ENCODE results near the gene CPAMD8. TPM values are rescaled to one million over a fixed set of nuclear protein-coding genes. Genes with fewer than 3 reads are reported as not detected.
A peak's percentile ranks its signal among the peaks of the same experiment; 100 is the strongest.

CPAMD8 gene
- total RNA-seq, 2 experiments from 2014 or later: 0.32 to 1.2 TPM

GRCh38 chr19:17011485-17011884 lies 15.1 kb downstream of the CPAMD8 start:
- Histone ChIP-seq H3K4me3 (ENCODE audit: low read depth, low read length, poor library complexity, severe bottlenecking) (no peak overlapping the region), H3K9me3 (ENCODE audit: low read length) (no peaks in the 10 kb centered on the region), H3K4me2 (ENCODE audit: low read length) (no peak overlapping the region), H3K4me1 (ENCODE audit: insufficient read depth, low read length, poor library complexity, severe bottlenecking) (no peaks in the 10 kb centered on the region), H2AFZ (ENCODE audit: low read length) (no peak overlapping the region), H3K9me2 (ENCODE audit: insufficient read depth, low read length) (no peaks in the 10 kb centered on the region), H4K20me1 (ENCODE audit: insufficient read depth, low read length) (no peaks in the 10 kb centered on the region), H3K27ac (ENCODE audit: low read depth, low read length, poor library complexity, severe bottlenecking) (no peak overlapping the region), H3K36me3 (ENCODE audit: insufficient read depth, low read length) (no peaks in the 10 kb centered on the region), H3K79me2 (ENCODE audit: insufficient read depth, low read depth, low read length) (no peaks in the 10 kb centered on the region)
- no peak for DNase-seq (ENCODE audit: low spot score)
- ChIA-PET POLR2A (no interaction called here), CTCF (ENCODE audit: unreplicated experiment) (no interaction called here)
- no peak for TF ChIP-seq EZH2phosphoT487 (IDR thresholded peaks at IDR 0.05; ENCODE audit: borderline replicate concordance, low read depth, low read length)
- TF ChIP-seq, protein P1, sequence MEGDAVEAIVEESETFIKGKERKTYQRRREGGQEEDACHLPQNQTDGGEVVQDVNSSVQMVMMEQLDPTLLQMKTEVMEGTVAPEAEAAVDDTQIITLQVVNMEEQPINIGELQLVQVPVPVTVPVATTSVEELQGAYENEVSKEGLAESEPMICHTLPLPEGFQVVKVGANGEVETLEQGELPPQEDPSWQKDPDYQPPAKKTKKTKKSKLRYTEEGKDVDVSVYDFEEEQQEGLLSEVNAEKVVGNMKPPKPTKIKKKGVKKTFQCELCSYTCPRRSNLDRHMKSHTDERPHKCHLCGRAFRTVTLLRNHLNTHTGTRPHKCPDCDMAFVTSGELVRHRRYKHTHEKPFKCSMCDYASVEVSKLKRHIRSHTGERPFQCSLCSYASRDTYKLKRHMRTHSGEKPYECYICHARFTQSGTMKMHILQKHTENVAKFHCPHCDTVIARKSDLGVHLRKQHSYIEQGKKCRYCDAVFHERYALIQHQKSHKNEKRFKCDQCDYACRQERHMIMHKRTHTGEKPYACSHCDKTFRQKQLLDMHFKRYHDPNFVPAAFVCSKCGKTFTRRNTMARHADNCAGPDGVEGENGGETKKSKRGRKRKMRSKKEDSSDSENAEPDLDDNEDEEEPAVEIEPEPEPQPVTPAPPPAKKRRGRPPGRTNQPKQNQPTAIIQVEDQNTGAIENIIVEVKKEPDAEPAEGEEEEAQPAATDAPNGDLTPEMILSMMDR (conservative IDR thresholded peaks at IDR 0.05; ENCODE audit: low read length): no peak
- intact Hi-C loops (cut with micrococcal nuclease; ENCODE audit: unreplicated experiment): no loop called here
- no TSS peak for BruUV-seq (replicated peaks)

DNA sequence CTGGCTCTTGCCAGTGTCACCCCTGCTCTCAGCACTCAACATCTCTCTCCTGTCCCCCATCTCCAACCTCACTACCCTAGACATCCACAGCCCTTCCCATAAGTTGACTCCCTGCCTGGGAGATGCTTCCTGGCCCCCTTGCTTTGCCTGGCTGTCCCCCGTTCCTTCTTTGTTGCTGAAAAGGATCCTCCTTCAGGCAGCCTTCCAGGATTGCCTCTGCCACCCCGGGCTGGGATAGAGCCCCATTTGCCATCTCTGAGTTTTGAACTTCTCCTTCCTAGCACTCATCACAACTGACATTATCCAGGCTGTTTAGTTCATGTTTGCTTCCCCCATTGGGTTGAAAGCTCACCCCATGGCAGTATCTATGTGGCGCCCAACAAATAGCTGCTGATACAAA lies 20.0 kb downstream of the CPAMD8 start:
- no peak overlapping the region for H3K27ac ChIP-seq (ENCODE audit: low read depth, low read length, poor library complexity, severe bottlenecking)
- H2AFZ ChIP-seq (ENCODE audit: low read length): no peak overlapping the region
- DNase-seq (ENCODE audit: low spot score): no peak
- no peaks in the 10 kb centered on the region for H4K20me1 ChIP-seq (ENCODE audit: insufficient read depth, low read length)
- no peak overlapping the region for H3K4me2 ChIP-seq (ENCODE audit: low read length)
- H3K4me1 ChIP-seq (ENCODE audit: insufficient read depth, low read length, poor library complexity, severe bottlenecking): no peaks in the 10 kb centered on the region
- H3K9me3 ChIP-seq (ENCODE audit: low read length): no peaks in the 10 kb centered on the region
- intact Hi-C loops (cut with micrococcal nuclease; ENCODE audit: unreplicated experiment): no loop called here
- ChIA-PET CTCF (ENCODE audit: unreplicated experiment) (no interaction called here), POLR2A (no interaction called here)
- BruUV-seq (replicated peaks): no TSS peak
- H3K4me3 ChIP-seq (ENCODE audit: low read depth, low read length, poor library complexity, severe bottlenecking): no peak overlapping the region
- no peaks in the 10 kb centered on the region for H3K9me2 ChIP-seq (ENCODE audit: insufficient read depth, low read length)
- no peaks in the 10 kb centered on the region for H3K79me2 ChIP-seq (ENCODE audit: insufficient read depth, low read depth, low read length)
- no peaks in the 10 kb centered on the region for H3K36me3 ChIP-seq (ENCODE audit: insufficient read depth, low read length)
- TF ChIP-seq EZH2phosphoT487 (IDR thresholded peaks at IDR 0.05; ENCODE audit: borderline replicate concordance, low read depth, low read length): no peak
- TF ChIP-seq, protein P1 (conservative IDR thresholded peaks at IDR 0.05; ENCODE audit: low read length): no peak

DNA sequence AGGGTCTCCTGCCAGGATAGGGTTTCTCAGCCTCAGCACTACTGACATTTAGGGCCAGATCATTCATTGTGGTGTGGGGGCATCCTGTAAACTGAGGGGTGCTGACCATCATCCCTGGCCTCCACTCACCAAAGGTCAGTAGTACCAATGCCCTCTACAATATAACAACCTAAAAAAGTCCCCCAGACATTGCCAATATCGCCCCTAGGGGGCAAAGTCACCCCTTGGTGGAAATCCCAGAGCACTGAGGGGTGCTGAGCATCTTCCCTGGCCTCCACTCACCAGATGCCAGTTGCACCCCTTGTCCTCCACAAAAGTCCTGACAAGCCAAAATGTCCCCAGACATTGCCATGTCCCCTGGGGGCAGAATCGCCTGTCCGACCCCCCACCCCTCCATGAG lies 21.6 kb downstream of the CPAMD8 start:
- peak; percentile 26 for DNase-seq (ENCODE audit: low spot score)
- no TSS peak for BruUV-seq (replicated peaks)
- no peaks in the 10 kb centered on the region for H3K9me2 ChIP-seq (ENCODE audit: insufficient read depth, low read length)
- TF ChIP-seq EZH2phosphoT487 (IDR thresholded peaks at IDR 0.05; ENCODE audit: borderline replicate concordance, low read depth, low read length): no peak
- TF ChIP-seq, protein P1 (conservative IDR thresholded peaks at IDR 0.05; ENCODE audit: low read length): peak; percentile 68
- H2AFZ ChIP-seq (ENCODE audit: low read length): no peak overlapping the region
- H3K27ac ChIP-seq (ENCODE audit: low read depth, low read length, poor library complexity, severe bottlenecking): no peak overlapping the region
- H3K4me2 ChIP-seq (ENCODE audit: low read length): no peak overlapping the region
- CTCF ChIA-PET (ENCODE audit: unreplicated experiment): no interaction called here
- intact Hi-C loops (cut with micrococcal nuclease; ENCODE audit: unreplicated experiment): no loop called here
- H3K79me2 ChIP-seq (ENCODE audit: insufficient read depth, low read depth, low read length): no peaks in the 10 kb centered on the region
- no peaks in the 10 kb centered on the region for H3K4me1 ChIP-seq (ENCODE audit: insufficient read depth, low read length, poor library complexity, severe bottlenecking)
- H3K36me3 ChIP-seq (ENCODE audit: insufficient read depth, low read length): no peaks in the 10 kb centered on the region
- no peaks in the 10 kb centered on the region for H4K20me1 ChIP-seq (ENCODE audit: insufficient read depth, low read length)
- no peaks in the 10 kb centered on the region for H3K9me3 ChIP-seq (ENCODE audit: low read length)
- POLR2A ChIA-PET: no interaction called here
- no peak overlapping the region for H3K4me3 ChIP-seq (ENCODE audit: low read depth, low read length, poor library complexity, severe bottlenecking)
